ENCODE results near the gene ADIRF. TPM values are rescaled to one million over a fixed set of nuclear protein-coding genes. Genes with fewer than 3 reads are reported as not detected.
"Not testable (repeated sequence)": the region's sequence is repeated elsewhere in the genome, so short reads cannot be mapped to it uniquely, and the experiment has no call there.

Gene ADIRF
- total RNA-seq, 1 donor from 2014 or later, result 790 TPM

DNA sequence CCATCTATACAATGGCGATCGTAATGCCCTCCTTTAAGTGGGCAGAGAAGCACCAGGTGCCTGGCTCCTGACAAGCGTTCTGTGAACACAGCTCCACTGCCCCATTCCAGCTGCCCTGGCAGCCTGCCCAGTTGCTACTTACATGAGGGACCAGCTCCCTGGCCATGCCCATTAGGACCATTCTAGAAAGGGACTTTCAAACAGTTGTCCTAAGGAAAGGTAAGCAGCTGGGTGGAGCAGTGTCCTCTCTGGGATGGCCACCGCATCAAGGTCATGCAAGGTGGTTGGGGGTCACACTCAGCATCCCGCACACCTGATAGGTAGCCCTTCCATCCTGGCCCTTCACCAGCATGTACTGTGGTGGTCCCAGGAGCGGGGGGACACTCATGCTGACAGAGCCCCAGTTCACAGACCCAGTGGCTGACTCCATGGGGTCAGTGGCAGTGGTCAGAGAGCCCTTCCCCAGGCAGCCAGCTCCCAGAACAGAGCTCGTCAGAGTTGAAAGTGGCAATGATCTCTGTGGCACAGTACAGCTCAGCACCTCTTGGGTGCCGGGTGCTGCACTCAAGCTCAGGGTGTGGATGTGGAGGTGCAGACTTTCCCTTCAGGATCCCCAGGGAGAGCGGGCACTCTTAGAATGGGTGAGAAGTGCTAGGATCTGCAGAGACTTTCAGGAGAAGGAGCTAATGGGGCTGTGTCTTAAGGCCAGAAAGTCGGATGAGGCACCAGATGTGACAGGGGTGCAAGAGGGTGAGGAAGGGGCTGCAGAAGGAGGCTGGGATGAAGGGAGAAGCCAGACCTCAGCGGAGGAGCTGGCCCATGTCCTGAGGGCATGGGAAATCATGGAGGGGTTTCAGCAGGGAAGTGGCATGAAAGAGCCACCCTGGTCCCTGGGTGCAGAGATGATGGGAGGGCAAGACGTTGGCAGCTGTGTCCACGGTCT, 21.8 kb upstream of the ADIRF start:
- peak; percentile 49 for DNase-seq (ENCODE audit: low spot score)

- not testable (repeated sequence) for DNase-seq (ENCODE audit: low spot score)
These were observed 20.5 kb upstream of the ADIRF start for GRCh38 chr10:86947806-86948205.

GRCh38 chr10:86950349-86950748, 17.9 kb upstream of the ADIRF start:
- DNase-seq (ENCODE audit: low spot score), result peak; percentile 33

DNA sequence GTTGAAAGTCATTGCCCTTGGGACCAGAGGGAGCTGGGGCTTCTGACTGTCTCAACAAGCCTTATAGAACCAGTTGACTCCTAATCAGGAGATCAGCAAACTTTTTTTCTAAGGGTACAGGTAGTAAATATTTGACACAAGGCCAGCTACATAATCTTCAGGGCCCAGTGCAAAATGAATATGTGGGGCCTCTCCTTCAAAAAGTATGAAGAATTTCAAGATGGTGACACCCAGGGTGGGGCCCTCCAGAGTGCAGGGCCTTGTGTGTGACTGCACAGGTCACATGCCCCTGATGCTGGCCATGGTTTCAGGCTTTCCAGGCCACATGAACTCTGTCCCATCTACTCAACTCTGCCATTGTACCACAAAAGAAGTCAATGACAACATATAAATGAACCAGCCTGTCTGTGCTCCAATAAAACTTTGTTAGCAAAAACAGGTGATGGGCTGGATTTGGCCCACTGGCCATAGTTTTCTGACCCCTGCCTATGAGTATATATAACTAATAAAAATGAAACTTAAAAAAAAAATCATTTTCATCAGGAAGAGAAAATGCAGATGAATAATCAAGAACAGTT, 17.0 kb upstream of the ADIRF start:
- DNase-seq (ENCODE audit: low spot score), result peak; percentile 65

DNA sequence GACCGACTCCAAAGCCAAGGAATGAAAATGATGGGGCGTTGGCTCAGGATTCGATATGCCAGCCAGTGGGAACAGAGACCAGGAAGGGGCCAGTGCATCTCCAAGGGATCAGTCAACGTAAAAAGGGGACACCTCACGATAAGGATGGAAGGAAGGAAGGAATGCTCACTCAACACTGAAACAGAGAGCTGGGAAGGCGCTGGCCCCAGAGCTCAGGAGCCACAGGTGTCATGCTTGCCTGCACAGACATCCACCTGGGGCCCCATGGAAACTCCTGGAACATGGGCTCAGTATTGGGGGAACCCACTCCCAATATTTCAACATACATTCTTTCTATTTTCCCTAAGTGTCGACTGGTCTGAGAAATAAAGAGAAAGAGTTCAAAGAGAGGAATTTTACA, 16.2 kb upstream of the ADIRF start:
- DNase-seq (ENCODE audit: low spot score), result peak; percentile 24

- not testable (repeated sequence) for DNase-seq (ENCODE audit: low spot score)
These were observed 15.6 kb upstream of the ADIRF start for GRCh38 chr10:86952697-86953096.

DNA sequence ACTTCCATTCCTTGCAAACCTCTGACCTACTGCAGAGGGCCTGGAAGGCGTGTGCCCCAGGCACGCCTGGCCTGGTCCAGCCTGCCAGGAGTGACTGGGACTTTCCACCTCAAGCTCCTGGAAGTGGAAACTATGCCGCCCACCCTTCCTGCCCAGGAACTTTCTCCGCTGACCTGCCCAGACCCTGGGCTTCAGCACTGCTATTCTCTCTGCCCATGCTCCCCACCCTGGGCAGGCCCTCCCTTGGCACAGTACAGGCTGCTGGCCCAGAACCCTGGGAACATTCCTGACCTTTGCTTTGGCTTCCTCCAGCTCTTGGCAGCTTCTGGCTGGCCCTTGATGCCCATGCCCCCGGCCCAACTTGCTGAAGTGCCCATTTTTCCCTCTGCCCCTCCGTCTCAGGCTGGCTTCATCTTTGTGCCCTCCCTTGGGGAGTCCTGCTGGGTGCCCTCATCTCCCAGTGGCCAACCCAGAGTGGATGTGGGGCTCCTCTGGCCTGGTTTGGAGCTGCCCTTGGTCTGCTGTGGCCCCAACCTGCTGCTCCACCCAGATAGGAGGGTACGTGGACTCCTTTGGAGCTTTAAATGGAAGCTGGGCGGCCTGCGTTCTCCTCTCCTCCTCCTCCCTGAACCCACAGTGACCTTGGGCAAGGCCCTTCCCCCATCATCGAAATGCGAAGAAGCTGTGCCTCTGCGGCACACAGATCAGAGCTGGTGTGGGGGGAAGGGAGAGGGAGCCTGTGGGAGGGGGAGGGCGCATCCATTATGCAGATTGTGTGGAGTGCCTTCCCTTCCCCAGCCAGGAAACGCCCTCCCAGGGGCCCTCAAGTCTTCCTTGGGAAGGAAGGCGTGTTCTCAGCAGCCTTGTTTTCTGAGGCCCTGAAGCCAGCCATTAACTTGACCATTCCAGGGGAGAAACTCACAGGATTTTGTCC, 14.3 kb upstream of the ADIRF start:
- peak; percentile 82 for DNase-seq (ENCODE audit: low spot score)

- DNase-seq (ENCODE audit: low spot score), result no peak
These were observed 13.4 kb upstream of the ADIRF start for GRCh38 chr10:86954681-86955500.

- DNase-seq (ENCODE audit: low spot score), result no peak
These were observed 12.6 kb upstream of the ADIRF start for GRCh38 chr10:86955501-86956194.

- DNase-seq (ENCODE audit: low spot score), result no peak
These were observed 12.0 kb upstream of the ADIRF start for GRCh38 chr10:86956195-86956847.

GRCh38 chr10:86956848-86957448, 11.3 kb upstream of the ADIRF start:
- no peak for DNase-seq (ENCODE audit: low spot score)

- no peak for DNase-seq (ENCODE audit: low spot score)
These were observed 10.7 kb upstream of the ADIRF start, which contains the start of gene MMRN2 for GRCh38 chr10:86957471-86958115. Gene MMRN2 (minus strand): TSS chr10:86957615. CDS start chr10:86957541, 74 bp downstream.

DNA sequence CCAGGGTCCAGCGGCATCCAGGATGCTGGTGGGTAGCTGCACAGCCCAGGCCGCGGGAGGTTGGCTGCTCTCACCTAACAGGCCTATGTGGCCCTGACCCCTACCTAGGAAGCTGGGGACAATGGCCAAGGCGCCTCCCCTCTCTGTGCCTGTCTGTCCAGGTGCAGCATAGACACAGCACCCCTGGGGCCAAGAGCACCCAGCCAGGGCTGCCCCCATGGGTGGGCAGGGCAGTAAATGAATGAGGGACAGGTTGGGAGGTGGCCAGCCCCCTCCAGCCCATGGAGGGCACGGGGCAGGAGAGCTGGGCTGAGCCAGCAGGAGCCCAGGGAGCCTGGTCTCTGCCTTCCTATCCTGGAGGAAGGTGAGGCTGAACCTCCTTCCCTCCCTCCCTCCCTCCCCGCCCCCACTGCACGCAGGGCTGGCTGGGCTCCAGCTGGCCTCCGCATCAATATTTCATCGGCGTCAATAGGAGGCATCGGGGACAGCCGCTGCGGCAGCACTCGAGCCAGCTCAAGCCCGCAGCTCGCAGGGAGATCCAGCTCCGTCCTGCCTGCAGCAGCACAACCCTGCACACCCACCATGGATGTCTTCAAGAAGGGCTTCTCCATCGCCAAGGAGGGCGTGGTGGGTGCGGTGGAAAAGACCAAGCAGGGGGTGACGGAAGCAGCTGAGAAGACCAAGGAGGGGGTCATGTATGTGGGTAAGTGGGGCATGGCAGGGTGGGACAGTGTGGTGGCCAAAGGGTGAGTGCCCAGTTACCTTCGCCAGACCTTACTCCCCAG, 10.0 kb upstream of the ADIRF start, which contains the start of gene SNCG:
Gene SNCG, plus strand, starts transcription at position 484 of the 785 bp plus-strand sequence. Its CDS starts 99 bp downstream, at position 583.
- no peak for DNase-seq (ENCODE audit: low spot score)

DNA sequence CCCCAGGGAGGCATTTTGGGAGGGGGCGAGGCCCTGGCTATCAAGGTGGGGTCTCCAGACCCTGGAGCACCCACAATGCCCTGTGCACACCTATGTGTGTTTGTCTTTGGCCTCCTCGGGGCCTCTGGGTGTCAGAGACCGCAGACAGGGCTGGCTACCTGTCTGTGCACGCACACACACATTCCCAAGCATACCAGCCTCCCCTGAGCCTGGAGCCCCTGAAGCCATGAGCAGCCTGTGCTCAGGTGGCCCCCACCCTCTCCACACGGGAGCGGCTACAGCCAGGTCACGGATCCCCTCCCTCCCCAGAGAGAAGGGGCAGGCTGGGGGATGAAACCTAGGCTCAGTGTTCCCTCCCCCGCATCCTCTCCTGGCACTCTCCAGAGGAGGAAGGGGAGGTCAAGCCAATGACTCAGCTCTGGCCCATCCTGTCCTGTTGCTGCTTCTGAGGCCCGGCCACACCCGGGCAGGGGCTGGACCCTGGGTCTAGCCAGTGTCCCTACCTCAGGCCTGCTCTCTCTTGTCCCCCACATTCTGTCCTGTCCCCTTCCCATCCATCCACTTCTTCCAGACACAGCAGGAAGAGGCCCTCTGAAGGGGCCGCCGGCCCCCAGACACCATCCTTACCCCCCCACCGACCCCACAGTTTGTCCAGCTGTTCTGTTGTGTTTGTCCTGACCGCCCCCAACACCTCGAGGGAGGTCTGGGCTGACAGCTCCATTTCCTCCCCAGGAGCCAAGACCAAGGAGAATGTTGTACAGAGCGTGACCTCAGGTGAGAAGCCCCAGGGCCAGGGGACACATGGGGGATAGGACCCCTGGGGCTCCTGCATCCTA, 9.2 kb upstream of the ADIRF start:
- no peak for DNase-seq (ENCODE audit: low spot score)

GRCh38 chr10:86959737-86960002, 8.6 kb upstream of the ADIRF start:
- DNase-seq (ENCODE audit: low spot score), result no peak

- DNase-seq (ENCODE audit: low spot score), result no peak
These were observed 8.0 kb upstream of the ADIRF start for GRCh38 chr10:86960003-86960862.

Measured in ureter (tissue), 1 donor.